HepG2 (cell line): ENCODE data around the gene LLGL2. TPM values are rescaled to one million over a fixed set of nuclear protein-coding genes. Genes with fewer than 3 reads are reported as not detected.

Experiments used
- ARNT ChIP-seq: fragments of 450-650 bp; IDR thresholded peaks from 2 replicates; pipeline ENCODE4 v1.6.1; 2017
- CBFB ChIP-seq: sonication (generic); formaldehyde crosslinking; IDR thresholded peaks from 2 replicates; pipeline ENCODE4 v1.4.0; 2020; ENCODE audit warnings: missing genetic modification reagents
- FOXM1 ChIP-seq: sonication (generic); formaldehyde crosslinking; IDR thresholded peaks from 2 replicates; pipeline ENCODE4 v1.5.0; 2020; ENCODE audit warnings: missing genetic modification reagents
- MAZ ChIP-seq, 2 experiments: sonication (generic) in 1 of 2; formaldehyde crosslinking in 1 of 2; IDR thresholded peaks; 2 replicates each; pipeline versions ENCODE4 v1.5.0 to v1.6.1; 2012 to 2020; ENCODE audit warnings: low read depth in 2 of 2, mild to moderate bottlenecking in 2 of 2, borderline replicate concordance in 1 of 2, improper control_type of control experiment in 1 of 2, low read length in 1 of 2, missing genetic modification reagents in 1 of 2, moderate library complexity in 1 of 2
- NAIF1 ChIP-seq: sonication (generic); formaldehyde crosslinking; IDR thresholded peaks from 2 replicates; pipeline ENCODE4 v1.5.0; 2020; ENCODE audit warnings: mild to moderate bottlenecking, missing genetic modification reagents, borderline replicate concordance
- NFIB ChIP-seq: sonication (generic); formaldehyde crosslinking; IDR thresholded peaks from 2 replicates; pipeline ENCODE4 v1.9.0; 2021; ENCODE audit warnings: missing genetic modification reagents, mild to moderate bottlenecking, borderline replicate concordance
- RFX1 ChIP-seq: fragments of 450-650 bp; IDR thresholded peaks from 2 replicates; pipeline ENCODE4 v1.6.1; 2017
- SIN3A ChIP-seq: IDR thresholded peaks from 2 replicates; pipeline ENCODE4 v1.6.1; 2011; ENCODE audit warnings: low read depth, mild to moderate bottlenecking, control low read depth, low read length, borderline replicate concordance
- SMAD3 ChIP-seq: sonication (generic); formaldehyde crosslinking; IDR thresholded peaks from 2 replicates; pipeline ENCODE4 v1.4.0; 2020; ENCODE audit warnings: missing genetic modification reagents
- SNAI1 ChIP-seq: sonication (generic); formaldehyde crosslinking; IDR thresholded peaks from 2 replicates; pipeline ENCODE4 v1.5.0; 2020; ENCODE audit warnings: mild to moderate bottlenecking, missing genetic modification reagents, borderline replicate concordance
- SP5 ChIP-seq: IDR thresholded peaks from 2 replicates; pipeline ENCODE4 v1.6.1; 2016; ENCODE audit warnings: low read depth, borderline replicate concordance
- ZNF333 ChIP-seq: sonication (generic); formaldehyde crosslinking; IDR thresholded peaks from 2 replicates; pipeline ENCODE4 v1.4.0; 2020; ENCODE audit warnings: mild to moderate bottlenecking, missing genetic modification reagents, borderline replicate concordance
- ZNF350 ChIP-seq: sonication (generic); formaldehyde crosslinking; IDR thresholded peaks from 2 replicates; pipeline ENCODE4 v1.4.0; 2020; ENCODE audit warnings: mild to moderate bottlenecking, low read depth, missing genetic modification reagents, borderline replicate concordance
- ZNF564 ChIP-seq: sonication (generic); formaldehyde crosslinking; IDR thresholded peaks from 2 replicates; pipeline ENCODE4 v1.8.1; 2023; ENCODE audit warnings: mild to moderate bottlenecking, missing genetic modification reagents
- ZNF577 ChIP-seq: sonication (generic); formaldehyde crosslinking; IDR thresholded peaks from 2 replicates; pipeline ENCODE4 v1.4.0; 2020; ENCODE audit warnings: mild to moderate bottlenecking, low read depth, missing genetic modification reagents, borderline replicate concordance
- ZNF768 ChIP-seq: sonication (generic); formaldehyde crosslinking; IDR thresholded peaks from 2 replicates; pipeline ENCODE4 v1.4.0; 2020; ENCODE audit warnings: missing genetic modification reagents
- ZSCAN29 ChIP-seq: sonication (generic); formaldehyde crosslinking; conservative IDR thresholded peaks from 2 replicates; pipeline ENCODE4 v1.4.0; 2020; ENCODE audit warnings: mild to moderate bottlenecking, missing genetic modification reagents
- polyA plus RNA-seq, 8 experiments: library from polyadenylated mRNA; depleted of rRNA in 3 of 8; stranded (reverse) in 7 of 8; unstranded in 1 of 8; fragments of >200 nt; fragmentation: Illumina TruSeq in 4 of 8; extraction: Trizol in 4 of 8; gene quantifications; 2 replicates each; pipeline versions ENCODE4 v1.2.1 to v1.2.3, GENCODE V29; 2011 to 2016; ENCODE audit warnings: low read depth in 4 of 8, missing spikeins in 1 of 8, mixed read lengths in 1 of 8; ENCODE audit not compliant: insufficient read depth in 1 of 8
- total RNA-seq, 5 experiments: library from RNA; depleted of rRNA; stranded (reverse); fragments of >200 nt; fragmentation: Illumina TruSeq; extraction: Trizol; gene quantifications; 2 replicates each; pipeline ENCODE4 v1.2.3, GENCODE V29; 2016; ENCODE audit warnings: low read depth in 1 of 5
- TF ChIP-seq, protein P1 (sequence below): sonication (generic); formaldehyde crosslinking; conservative IDR thresholded peaks from 2 replicates; pipeline ENCODE4 v1.4.0; 2020; ENCODE audit warnings: missing genetic modification reagents
- TF ChIP-seq, protein P2 (sequence below): sonication (generic); formaldehyde crosslinking; IDR thresholded peaks from 2 replicates; pipeline ENCODE4 v1.5.0; 2020; ENCODE audit warnings: missing genetic modification reagents
- TF ChIP-seq, protein P3 (sequence below), 2 experiments: fragments of 450-650 bp in 1 of 2; sonication (generic) in 1 of 2; formaldehyde crosslinking; IDR thresholded peaks; 2 replicates each; pipeline versions ENCODE4 v1.5.0 to v1.8.0; 2020 to 2022; ENCODE audit warnings: mild to moderate bottlenecking in 1 of 2, missing genetic modification reagents in 1 of 2
- TF ChIP-seq, protein P4 (sequence below): IDR thresholded peaks from 2 replicates; pipeline ENCODE4 v1.6.1; 2016; ENCODE audit warnings: low read depth, borderline replicate concordance
- TF ChIP-seq, protein P5 (sequence below): IDR thresholded peaks from 2 replicates; pipeline ENCODE4 v1.6.1; 2016
- TF ChIP-seq, protein P6 (sequence below): sonication (generic); formaldehyde crosslinking; IDR thresholded peaks from 2 replicates; pipeline ENCODE4 v1.4.0; 2020; ENCODE audit warnings: mild to moderate bottlenecking, missing genetic modification reagents

LLGL2 gene
- total and polyA plus RNA-seq, 2 of the 13 experiments (the other 11 are each of a cell fraction or from before 2014, with no cell fraction given), result 83.0 to 86.7 TPM

DNA sequence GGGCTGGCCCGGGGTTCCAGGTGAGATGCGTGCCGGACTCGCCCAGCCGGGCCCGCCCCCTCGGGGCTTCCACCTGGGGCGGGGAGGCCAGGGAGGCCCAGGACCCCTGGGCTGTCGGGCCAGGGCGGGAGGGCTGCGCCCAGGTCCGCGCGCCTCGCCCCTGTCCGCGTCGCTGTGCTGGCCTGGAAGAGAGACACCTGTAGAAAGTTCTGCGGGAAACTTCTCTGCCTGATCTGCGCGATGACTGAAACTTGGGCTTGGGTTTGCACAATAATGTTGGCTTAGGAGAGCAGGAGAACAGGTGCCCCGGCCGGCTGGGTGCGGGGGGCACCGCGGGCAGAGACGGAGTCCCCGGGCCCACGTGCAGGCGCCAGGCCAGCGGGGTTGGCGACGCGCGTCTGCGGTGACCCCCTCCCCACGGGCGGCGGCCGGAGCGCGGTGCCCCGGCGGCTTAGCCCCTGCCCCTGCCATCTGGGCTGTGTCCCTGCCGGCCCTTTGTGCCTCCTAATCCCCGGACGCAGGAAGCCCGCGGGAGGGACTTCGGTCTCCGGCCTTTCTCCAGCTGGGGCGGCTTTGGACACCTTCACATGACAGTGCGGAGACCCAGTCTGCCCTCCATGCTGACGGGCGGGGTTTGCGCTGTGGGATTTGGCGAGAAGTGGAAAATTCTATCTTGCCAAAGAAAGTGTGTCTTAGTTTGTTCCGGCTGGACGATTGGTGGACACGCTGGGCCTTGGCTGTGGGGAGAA is 483 bp downstream of the LLGL2 start (continued):
- TF ChIP-seq, protein P1, sequence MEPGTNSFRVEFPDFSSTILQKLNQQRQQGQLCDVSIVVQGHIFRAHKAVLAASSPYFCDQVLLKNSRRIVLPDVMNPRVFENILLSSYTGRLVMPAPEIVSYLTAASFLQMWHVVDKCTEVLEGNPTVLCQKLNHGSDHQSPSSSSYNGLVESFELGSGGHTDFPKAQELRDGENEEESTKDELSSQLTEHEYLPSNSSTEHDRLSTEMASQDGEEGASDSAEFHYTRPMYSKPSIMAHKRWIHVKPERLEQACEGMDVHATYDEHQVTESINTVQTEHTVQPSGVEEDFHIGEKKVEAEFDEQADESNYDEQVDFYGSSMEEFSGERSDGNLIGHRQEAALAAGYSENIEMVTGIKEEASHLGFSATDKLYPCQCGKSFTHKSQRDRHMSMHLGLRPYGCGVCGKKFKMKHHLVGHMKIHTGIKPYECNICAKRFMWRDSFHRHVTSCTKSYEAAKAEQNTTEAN (CRISPR knock-in tag), result 0 out of 2 replicates have a peak, but pooled peaks have one; percentile 15
- peak; percentile 72; the same call in 1 of the 2 replicates for TF ChIP-seq ZNF333 (CRISPR knock-in tag)
- TF ChIP-seq, protein P2, sequence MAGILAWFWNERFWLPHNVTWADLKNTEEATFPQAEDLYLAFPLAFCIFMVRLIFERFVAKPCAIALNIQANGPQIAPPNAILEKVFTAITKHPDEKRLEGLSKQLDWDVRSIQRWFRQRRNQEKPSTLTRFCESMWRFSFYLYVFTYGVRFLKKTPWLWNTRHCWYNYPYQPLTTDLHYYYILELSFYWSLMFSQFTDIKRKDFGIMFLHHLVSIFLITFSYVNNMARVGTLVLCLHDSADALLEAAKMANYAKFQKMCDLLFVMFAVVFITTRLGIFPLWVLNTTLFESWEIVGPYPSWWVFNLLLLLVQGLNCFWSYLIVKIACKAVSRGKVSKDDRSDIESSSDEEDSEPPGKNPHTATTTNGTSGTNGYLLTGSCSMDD (CRISPR knock-in tag), result no peak; the same call in 1 of the 2 replicates
- TF ChIP-seq RFX1, result no peak
- TF ChIP-seq ZSCAN29 (CRISPR knock-in tag), result no peak
- no peak for TF ChIP-seq SP5 (CRISPR knock-in tag)
- no peak for TF ChIP-seq SNAI1 (CRISPR knock-in tag)
- TF ChIP-seq ZNF768 (CRISPR knock-in tag), result peak; percentile 44; the same call in 1 of the 2 replicates
- TF ChIP-seq, protein P3, sequence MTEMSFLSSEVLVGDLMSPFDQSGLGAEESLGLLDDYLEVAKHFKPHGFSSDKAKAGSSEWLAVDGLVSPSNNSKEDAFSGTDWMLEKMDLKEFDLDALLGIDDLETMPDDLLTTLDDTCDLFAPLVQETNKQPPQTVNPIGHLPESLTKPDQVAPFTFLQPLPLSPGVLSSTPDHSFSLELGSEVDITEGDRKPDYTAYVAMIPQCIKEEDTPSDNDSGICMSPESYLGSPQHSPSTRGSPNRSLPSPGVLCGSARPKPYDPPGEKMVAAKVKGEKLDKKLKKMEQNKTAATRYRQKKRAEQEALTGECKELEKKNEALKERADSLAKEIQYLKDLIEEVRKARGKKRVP (CRISPR knock-in tag; IDR thresholded peaks at IDR 0.05), result no peak
- TF ChIP-seq NAIF1 (CRISPR knock-in tag), result 0 out of 2 replicates have a peak, but pooled peaks have one; percentile 42
- TF ChIP-seq ZNF350, result no peak
- peak; percentile 28; the same call in 1 of the 2 replicates for TF ChIP-seq SMAD3
- peak; percentile 77; the same call in 1 of the 2 replicates for TF ChIP-seq SIN3A
- no peak for TF ChIP-seq MAZ (IDR thresholded peaks at IDR 0.05; ENCODE audit: borderline replicate concordance, low read depth, low read length)
- TF ChIP-seq MAZ (CRISPR knock-in tag; IDR thresholded peaks at IDR 0.05; ENCODE audit: low read depth), result peak; percentile 64; the same call in 1 of the 2 replicates
- peak; percentile 51 for TF ChIP-seq CBFB (CRISPR knock-in tag)
- TF ChIP-seq NFIB (CRISPR knock-in tag), result no peak
- TF ChIP-seq, protein P4, sequence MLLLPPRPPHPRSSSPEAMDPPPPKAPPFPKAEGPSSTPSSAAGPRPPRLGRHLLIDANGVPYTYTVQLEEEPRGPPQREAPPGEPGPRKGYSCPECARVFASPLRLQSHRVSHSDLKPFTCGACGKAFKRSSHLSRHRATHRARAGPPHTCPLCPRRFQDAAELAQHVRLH (CRISPR knock-in tag), result no peak
- TF ChIP-seq ARNT, result no peak
- TF ChIP-seq ZNF564 (CRISPR knock-in tag), result 0 out of 2 replicates have a peak, but pooled peaks have one; percentile 32
- no peak for TF ChIP-seq ZNF577 (CRISPR knock-in tag)
- TF ChIP-seq, protein P5, sequence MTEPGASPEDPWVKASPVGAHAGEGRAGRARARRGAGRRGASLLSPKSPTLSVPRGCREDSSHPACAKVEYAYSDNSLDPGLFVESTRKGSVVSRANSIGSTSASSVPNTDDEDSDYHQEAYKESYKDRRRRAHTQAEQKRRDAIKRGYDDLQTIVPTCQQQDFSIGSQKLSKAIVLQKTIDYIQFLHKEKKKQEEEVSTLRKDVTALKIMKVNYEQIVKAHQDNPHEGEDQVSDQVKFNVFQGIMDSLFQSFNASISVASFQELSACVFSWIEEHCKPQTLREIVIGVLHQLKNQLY (CRISPR knock-in tag), result 0 out of 2 replicates have a peak, but pooled peaks have one; percentile 10
- TF ChIP-seq, protein P6, sequence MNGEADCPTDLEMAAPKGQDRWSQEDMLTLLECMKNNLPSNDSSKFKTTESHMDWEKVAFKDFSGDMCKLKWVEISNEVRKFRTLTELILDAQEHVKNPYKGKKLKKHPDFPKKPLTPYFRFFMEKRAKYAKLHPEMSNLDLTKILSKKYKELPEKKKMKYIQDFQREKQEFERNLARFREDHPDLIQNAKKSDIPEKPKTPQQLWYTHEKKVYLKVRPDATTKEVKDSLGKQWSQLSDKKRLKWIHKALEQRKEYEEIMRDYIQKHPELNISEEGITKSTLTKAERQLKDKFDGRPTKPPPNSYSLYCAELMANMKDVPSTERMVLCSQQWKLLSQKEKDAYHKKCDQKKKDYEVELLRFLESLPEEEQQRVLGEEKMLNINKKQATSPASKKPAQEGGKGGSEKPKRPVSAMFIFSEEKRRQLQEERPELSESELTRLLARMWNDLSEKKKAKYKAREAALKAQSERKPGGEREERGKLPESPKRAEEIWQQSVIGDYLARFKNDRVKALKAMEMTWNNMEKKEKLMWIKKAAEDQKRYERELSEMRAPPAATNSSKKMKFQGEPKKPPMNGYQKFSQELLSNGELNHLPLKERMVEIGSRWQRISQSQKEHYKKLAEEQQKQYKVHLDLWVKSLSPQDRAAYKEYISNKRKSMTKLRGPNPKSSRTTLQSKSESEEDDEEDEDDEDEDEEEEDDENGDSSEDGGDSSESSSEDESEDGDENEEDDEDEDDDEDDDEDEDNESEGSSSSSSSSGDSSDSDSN (CRISPR knock-in tag), result peak; percentile 85
- no peak for TF ChIP-seq FOXM1
